HFFc6 (cell line): Measurements from ENCODE around the gene MARS1. TPM values are rescaled to one million over a fixed set of nuclear protein-coding genes. Genes with fewer than 3 reads are reported as not detected.

Experiments
- DNase-seq: peaks from one replicate; pipeline ENCODE4 v3.0.0-alpha.2; 2018
- H3K27ac Mint-ChIP-seq: 2 replicates; pipeline ENCODE4 v1.8.0; 2020; ENCODE audit warnings: mild to moderate bottlenecking, mixed read lengths
- H3K27me3 Mint-ChIP-seq: 2 replicates; pipeline ENCODE4 v1.8.0; 2021; ENCODE audit warnings: mild to moderate bottlenecking, moderate library complexity, mixed read lengths; ENCODE audit not compliant: insufficient read depth
- H3K36me3 Mint-ChIP-seq: 2 replicates; pipeline ENCODE4 v1.8.0; 2021; ENCODE audit warnings: low read depth, mixed read lengths
- H3K4me1 Mint-ChIP-seq: 2 replicates; pipeline ENCODE4 v1.8.0; 2020; ENCODE audit warnings: low read depth, mixed read lengths
- H3K4me3 Mint-ChIP-seq: 2 replicates; pipeline ENCODE4 v1.8.0; 2020; ENCODE audit warnings: mild to moderate bottlenecking, moderate library complexity, mixed read lengths
- H3K9me3 Mint-ChIP-seq: 2 replicates; pipeline ENCODE4 v1.8.0; 2020; ENCODE audit warnings: mild to moderate bottlenecking, mixed read lengths
- total RNA-seq, 6 experiments: library from RNA; stranded (reverse); fragmentation: NEBNext Ultra II Directional; extraction: Animal tissue kit (Norgen Biotek cat#: 25700); gene quantifications; 2 replicates in 1 of 6; 3 replicates in 5 of 6; pipeline ENCODE4 v1.2.3, GENCODE V29; 2021
- TF ChIP-seq, protein P1 (sequence below): fragments of 200-600 bp; sonication (generic); IDR thresholded peaks from 2 replicates; pipeline ENCODE4 v1.5.0; 2021; ENCODE audit warnings: antibody characterized with exemption, mild to moderate bottlenecking

Gene MARS1
- total RNA-seq, 6 experiments from 2014 or later = 179 to 207 (median 193) TPM

DNA sequence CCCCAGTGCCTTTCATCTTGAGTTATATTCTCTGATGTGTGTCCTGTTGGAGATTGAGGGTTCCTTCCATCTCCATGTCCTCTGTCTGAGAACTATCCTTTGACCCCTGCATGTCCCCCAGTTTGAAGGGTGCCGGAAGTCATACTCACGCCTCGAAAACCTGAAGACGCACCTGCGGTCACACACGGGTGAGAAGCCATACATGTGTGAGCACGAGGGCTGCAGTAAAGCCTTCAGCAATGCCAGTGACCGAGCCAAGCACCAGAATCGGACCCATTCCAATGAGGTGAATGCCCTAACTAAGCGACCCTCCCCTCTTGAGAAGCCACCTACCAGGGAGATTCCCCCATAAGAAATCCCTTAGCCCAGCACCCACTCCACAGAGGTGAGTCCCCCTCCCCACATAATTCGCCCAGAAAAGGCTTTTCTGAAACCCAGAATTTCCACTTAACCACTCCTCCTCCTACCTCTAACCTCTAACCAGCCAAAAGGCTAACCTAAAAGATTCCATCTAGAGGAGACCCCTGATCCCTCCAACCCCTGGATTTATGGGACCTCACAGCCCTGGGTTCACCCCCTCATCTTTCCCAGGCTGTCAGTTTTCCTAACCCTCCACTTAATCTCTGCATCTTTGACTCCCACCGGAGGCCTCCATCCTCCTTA is 20.5 kb upstream of the MARS1 start:
- no peaks in the 10 kb centered on the region for H3K36me3 Mint-ChIP-seq
- H3K27me3 Mint-ChIP-seq = peaks cover 15% of the 10 kb centered on the region; the same call in 1 of the 2 replicates
- peaks cover 7% of the 10 kb centered on the region for H3K4me1 Mint-ChIP-seq
- H3K27ac Mint-ChIP-seq = no peak overlapping the region
- H3K9me3 Mint-ChIP-seq = no peaks in the 10 kb centered on the region
- H3K4me3 Mint-ChIP-seq = no peak overlapping the region
- no peak for DNase-seq
- TF ChIP-seq, protein P1, sequence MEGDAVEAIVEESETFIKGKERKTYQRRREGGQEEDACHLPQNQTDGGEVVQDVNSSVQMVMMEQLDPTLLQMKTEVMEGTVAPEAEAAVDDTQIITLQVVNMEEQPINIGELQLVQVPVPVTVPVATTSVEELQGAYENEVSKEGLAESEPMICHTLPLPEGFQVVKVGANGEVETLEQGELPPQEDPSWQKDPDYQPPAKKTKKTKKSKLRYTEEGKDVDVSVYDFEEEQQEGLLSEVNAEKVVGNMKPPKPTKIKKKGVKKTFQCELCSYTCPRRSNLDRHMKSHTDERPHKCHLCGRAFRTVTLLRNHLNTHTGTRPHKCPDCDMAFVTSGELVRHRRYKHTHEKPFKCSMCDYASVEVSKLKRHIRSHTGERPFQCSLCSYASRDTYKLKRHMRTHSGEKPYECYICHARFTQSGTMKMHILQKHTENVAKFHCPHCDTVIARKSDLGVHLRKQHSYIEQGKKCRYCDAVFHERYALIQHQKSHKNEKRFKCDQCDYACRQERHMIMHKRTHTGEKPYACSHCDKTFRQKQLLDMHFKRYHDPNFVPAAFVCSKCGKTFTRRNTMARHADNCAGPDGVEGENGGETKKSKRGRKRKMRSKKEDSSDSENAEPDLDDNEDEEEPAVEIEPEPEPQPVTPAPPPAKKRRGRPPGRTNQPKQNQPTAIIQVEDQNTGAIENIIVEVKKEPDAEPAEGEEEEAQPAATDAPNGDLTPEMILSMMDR = no peak

DNA sequence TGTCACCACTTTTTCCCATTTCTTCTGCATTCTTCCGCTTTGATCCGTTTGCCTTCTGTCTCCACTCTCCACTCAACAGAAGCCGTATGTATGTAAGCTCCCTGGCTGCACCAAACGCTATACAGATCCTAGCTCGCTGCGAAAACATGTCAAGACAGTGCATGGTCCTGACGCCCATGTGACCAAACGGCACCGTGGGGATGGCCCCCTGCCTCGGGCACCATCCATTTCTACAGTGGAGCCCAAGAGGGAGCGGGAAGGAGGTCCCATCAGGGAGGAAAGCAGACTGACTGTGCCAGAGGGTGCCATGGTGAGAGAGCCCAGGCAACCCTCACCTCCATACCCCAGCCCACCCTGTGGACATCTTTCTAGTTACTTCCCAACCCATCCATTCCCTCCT is 20.0 kb upstream of the MARS1 start:
- H3K36me3 Mint-ChIP-seq = no peaks in the 10 kb centered on the region
- no peaks in the 10 kb centered on the region for H3K9me3 Mint-ChIP-seq
- H3K27ac Mint-ChIP-seq = no peak overlapping the region
- DNase-seq = no peak
- TF ChIP-seq, protein P1 = no peak
- peaks cover 19% of the 10 kb centered on the region for H3K27me3 Mint-ChIP-seq
- H3K4me1 Mint-ChIP-seq = peaks cover 2% of the 10 kb centered on the region
- no peak overlapping the region for H3K4me3 Mint-ChIP-seq

DNA sequence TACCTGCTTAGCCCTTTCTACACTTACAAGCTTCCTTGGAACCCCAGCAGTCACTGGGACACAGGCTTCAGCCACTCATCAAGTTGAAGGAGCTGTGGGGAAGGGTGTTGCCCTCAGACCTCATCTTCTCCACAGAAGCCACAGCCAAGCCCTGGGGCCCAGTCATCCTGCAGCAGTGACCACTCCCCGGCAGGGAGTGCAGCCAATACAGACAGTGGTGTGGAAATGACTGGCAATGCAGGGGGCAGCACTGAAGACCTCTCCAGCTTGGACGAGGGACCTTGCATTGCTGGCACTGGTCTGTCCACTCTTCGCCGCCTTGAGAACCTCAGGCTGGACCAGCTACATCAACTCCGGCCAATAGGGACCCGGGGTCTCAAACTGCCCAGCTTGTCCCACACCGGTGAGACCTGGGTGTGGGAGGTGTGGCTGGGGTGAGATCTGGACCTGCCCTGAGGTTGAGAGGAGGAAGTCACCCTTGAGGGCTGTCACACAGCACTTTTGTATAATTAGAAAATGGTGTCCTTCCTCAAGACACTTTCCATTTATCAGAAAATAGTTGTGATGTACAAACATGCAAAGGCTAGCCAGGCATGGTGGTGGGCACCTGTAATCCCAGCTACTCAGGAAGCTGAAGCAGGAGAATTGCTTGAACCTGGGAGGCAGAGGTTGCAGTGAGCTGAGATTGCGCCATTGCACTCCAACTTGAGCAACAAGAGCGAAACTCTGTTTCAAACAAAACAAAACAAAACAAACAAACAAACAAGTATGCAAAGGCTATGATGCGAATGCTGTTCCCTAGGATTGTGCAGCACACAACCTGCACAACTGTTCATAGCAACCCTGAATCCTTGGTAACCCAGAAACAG is 18.3 kb upstream of the MARS1 start:
- H3K27me3 Mint-ChIP-seq = peaks cover 30% of the 10 kb centered on the region
- H3K27ac Mint-ChIP-seq = no peak overlapping the region
- H3K9me3 Mint-ChIP-seq = no peaks in the 10 kb centered on the region
- no peak for DNase-seq
- TF ChIP-seq, protein P1 = no peak
- H3K4me3 Mint-ChIP-seq = no peak overlapping the region
- H3K36me3 Mint-ChIP-seq = no peaks in the 10 kb centered on the region; the same call in 1 of the 2 replicates
- no peaks in the 10 kb centered on the region for H3K4me1 Mint-ChIP-seq

DNA sequence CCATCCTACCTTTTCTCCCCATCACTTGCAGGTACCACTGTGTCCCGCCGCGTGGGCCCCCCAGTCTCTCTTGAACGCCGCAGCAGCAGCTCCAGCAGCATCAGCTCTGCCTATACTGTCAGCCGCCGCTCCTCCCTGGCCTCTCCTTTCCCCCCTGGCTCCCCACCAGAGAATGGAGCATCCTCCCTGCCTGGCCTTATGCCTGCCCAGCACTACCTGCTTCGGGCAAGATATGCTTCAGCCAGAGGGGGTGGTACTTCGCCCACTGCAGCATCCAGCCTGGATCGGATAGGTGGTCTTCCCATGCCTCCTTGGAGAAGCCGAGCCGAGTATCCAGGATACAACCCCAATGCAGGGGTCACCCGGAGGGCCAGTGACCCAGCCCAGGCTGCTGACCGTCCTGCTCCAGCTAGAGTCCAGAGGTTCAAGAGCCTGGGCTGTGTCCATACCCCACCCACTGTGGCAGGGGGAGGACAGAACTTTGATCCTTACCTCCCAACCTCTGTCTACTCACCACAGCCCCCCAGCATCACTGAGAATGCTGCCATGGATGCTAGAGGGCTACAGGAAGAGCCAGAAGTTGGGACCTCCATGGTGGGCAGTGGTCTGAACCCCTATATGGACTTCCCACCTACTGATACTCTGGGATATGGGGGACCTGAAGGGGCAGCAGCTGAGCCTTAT is 17.4 kb upstream of the MARS1 start:
- Mint-ChIP-seq H3K27me3 (peaks cover 35% of the 10 kb centered on the region), H3K9me3 (no peaks in the 10 kb centered on the region), H3K4me3 (no peak overlapping the region), H3K36me3 (no peaks in the 10 kb centered on the region; the same call in 1 of the 2 replicates), H3K27ac (no peak overlapping the region), H3K4me1 (no peaks in the 10 kb centered on the region)
- TF ChIP-seq, protein P1 = no peak
- no peak for DNase-seq

DNA sequence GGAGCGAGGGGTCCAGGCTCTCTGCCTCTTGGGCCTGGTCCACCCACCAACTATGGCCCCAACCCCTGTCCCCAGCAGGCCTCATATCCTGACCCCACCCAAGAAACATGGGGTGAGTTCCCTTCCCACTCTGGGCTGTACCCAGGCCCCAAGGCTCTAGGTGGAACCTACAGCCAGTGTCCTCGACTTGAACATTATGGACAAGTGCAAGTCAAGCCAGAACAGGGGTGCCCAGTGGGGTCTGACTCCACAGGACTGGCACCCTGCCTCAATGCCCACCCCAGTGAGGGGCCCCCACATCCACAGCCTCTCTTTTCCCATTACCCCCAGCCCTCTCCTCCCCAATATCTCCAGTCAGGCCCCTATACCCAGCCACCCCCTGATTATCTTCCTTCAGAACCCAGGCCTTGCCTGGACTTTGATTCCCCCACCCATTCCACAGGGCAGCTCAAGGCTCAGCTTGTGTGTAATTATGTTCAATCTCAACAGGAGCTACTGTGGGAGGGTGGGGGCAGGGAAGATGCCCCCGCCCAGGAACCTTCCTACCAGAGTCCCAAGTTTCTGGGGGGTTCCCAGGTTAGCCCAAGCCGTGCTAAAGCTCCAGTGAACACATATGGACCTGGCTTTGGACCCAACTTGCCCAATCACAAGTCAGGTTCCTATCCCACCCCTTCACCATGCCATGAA is 16.8 kb upstream of the MARS1 start:
- Mint-ChIP-seq H3K4me1 (no peaks in the 10 kb centered on the region), H3K27me3 (peaks cover 38% of the 10 kb centered on the region), H3K9me3 (no peaks in the 10 kb centered on the region), H3K4me3 (no peak overlapping the region), H3K36me3 (no peaks in the 10 kb centered on the region; the same call in 1 of the 2 replicates), H3K27ac (no peak overlapping the region)
- no peak for DNase-seq
- TF ChIP-seq, protein P1 = no peak
